ENCODE measurements around the gene ELL. TPM values are rescaled to one million over a fixed set of nuclear protein-coding genes. Genes with fewer than 3 reads are reported as not detected.

The ELL gene
- total and polyA plus RNA-seq, 2 experiments from 2014 or later, result 16.4 to 24.2 TPM

DNA sequence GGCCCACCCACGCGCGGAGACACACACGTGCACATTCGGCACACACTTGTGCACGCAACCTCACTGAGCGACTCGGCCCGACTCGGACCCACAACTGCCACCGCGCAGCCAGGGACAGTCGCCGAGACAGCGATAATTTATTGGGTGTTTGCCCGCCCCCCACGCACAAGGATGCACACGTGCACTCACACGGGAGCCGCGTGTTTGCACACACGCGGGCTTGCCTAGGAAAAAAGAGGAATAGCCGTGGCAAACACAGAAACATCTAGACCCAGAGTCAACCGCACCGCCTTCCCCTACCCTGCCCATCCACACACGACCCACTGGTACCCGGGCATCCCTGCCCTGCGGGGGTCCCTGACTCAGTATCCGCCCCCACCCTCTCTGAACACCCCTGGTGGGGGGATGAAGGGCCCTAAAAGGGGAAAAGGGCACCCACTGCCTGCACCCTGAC is 103.8 kb downstream of the ELL start:
- Histone ChIP-seq H3F3A (ENCODE audit: insufficient read depth) (peaks cover 27% of the 10 kb centered on the region), H3K4me1 (ENCODE audit: insufficient read depth) (peaks cover 52% of the 10 kb centered on the region), H3K27ac (peak overlapping the region; percentile 100), H3K79me2 (ENCODE audit: insufficient read depth) (peaks cover 37% of the 10 kb centered on the region), H3K4me3 (peak overlapping the region; percentile 52), H3K9me2 (ENCODE audit: insufficient read depth) (no peaks in the 10 kb centered on the region), H3K9me3 (ENCODE audit: low read depth) (no peaks in the 10 kb centered on the region), H2AFZ (peak overlapping the region; percentile 75), H3K27me3 (replicated peaks; ENCODE audit: insufficient read depth) (no peaks in the 10 kb centered on the region), H3K36me3 (ENCODE audit: low read depth) (no peaks in the 10 kb centered on the region), H3K9ac (peak overlapping the region; percentile 94), H4K20me1 (ENCODE audit: insufficient read depth) (no peaks in the 10 kb centered on the region), H3K4me2 (ENCODE audit: unreplicated experiment) (peak overlapping the region; percentile 80)
- peak; percentile 78 for DNase-seq
- WGBS, 2 experiments (ENCODE audit: low coverage in 1 of 2, low lambda C conversion rate in 2 of 2, missing lambda C conversion rate in 2 of 2), result 9 to 13% methylated on average over 24 to 30 of the region's 30 CpGs
- TF ChIP-seq EZH2phosphoT487 (IDR thresholded peaks at IDR 0.05; ENCODE audit: insufficient read depth, low read depth), result no peak
- TF ChIP-seq EZH2 (IDR thresholded peaks at IDR 0.05; ENCODE audit: insufficient read depth, poor library complexity, severe bottlenecking), result no peak
- in situ Hi-C loops (cut with MboI), result no loop called here

DNA sequence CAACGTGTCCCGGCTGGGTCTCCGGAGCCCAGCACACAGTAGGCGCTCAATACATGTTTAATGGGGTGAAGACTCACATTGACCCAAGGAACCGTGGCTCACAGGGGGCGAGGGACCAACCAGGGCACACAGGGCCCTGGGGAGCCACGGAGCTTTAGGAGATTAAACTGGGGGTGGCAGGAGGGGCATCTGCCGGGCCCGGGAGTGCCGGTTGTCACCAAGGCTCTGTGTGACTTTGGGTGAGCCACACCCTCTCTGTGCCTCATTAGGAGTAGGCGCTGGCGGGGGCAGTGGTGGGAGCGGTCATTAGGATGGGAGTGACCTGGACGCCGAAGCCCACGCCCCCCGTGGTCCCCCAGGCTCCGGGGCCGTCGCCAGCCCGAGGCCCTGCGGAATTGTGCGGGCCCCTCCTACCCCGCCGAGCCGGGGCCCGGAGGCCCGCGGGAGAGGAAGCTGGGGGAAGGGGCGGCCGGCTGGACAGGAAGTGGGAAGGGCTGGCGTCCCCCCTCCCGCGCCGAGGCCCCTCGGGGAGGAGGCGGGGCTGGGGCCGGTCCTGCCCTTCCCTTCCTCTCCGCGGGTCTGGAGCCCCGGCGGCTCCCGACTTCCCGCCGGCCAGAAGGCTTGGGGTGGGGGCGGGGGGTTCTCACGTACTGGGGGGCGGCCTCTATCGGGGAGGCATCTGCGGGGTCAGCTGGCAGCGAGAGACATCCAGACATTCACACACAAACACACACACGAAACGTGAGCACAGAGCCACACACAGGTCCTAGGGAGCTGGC is 104.4 kb downstream of the ELL start:
- WGBS, 2 experiments (ENCODE audit: low coverage in 1 of 2, low lambda C conversion rate in 2 of 2, missing lambda C conversion rate in 2 of 2), result 1 to 2% methylated on average over 31 to 33 of the region's 53 CpGs
- H3K9ac ChIP-seq, result peak overlapping the region; percentile 94

DNA sequence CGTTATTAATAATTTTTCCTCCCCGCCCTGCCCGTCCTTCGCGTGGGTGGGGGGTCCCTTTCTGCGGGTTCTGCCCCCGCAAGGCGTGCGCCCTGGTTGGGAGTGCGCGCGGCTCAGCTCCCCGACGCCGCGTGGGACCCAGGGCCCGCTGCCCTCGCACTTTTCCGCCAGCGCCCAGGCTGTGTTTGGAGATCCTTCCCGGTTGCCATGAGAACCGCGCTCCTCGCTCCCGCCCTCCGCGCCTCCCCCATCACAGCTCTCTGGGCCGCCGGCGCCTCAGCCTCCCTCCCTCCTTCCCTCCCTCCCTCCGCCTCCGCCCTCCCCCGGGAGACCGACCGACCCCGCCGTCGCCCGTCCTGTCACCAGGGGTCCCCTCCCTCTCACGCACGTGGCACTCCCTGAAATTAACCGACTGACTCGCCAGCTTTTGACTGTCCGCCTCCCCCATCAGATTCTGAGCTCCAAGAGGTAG is 105.1 kb downstream of the ELL start:
- H3K9me3 ChIP-seq (ENCODE audit: low read depth), result no peaks in the 10 kb centered on the region
- H3K9me2 ChIP-seq (ENCODE audit: insufficient read depth), result no peaks in the 10 kb centered on the region
- in situ Hi-C loops (cut with MboI), result no loop called here
- H3K4me2 ChIP-seq (ENCODE audit: unreplicated experiment), result peak overlapping the region; percentile 74
- H3K4me1 ChIP-seq (ENCODE audit: insufficient read depth), result peaks cover 52% of the 10 kb centered on the region
- peak; percentile 98 for DNase-seq
- peak overlapping the region; percentile 100 for H3K27ac ChIP-seq
- H3F3A ChIP-seq (ENCODE audit: insufficient read depth), result peaks cover 27% of the 10 kb centered on the region
- peak overlapping the region; percentile 94 for H3K9ac ChIP-seq
- H4K20me1 ChIP-seq (ENCODE audit: insufficient read depth), result no peaks in the 10 kb centered on the region
- TF ChIP-seq EZH2 (IDR thresholded peaks at IDR 0.05; ENCODE audit: insufficient read depth, poor library complexity, severe bottlenecking), result no peak
- no peak for TF ChIP-seq EZH2phosphoT487 (IDR thresholded peaks at IDR 0.05; ENCODE audit: insufficient read depth, low read depth)
- H3K79me2 ChIP-seq (ENCODE audit: insufficient read depth), result peaks cover 24% of the 10 kb centered on the region
- peak overlapping the region; percentile 67 for H2AFZ ChIP-seq
- H3K4me3 ChIP-seq, result peak overlapping the region; percentile 52
- WGBS, 2 experiments (ENCODE audit: low coverage in 1 of 2, low lambda C conversion rate in 2 of 2, missing lambda C conversion rate in 2 of 2), result 1% methylated on average over 26 to 44 of the region's 44 CpGs
- no peaks in the 10 kb centered on the region for H3K36me3 ChIP-seq (ENCODE audit: low read depth)
- H3K27me3 ChIP-seq (replicated peaks; ENCODE audit: insufficient read depth), result no peaks in the 10 kb centered on the region

More for the DNA sequence above, 104.4 kb downstream of the ELL start:
- H3K27ac ChIP-seq, result peak overlapping the region; percentile 100
- H3K79me2 ChIP-seq (ENCODE audit: insufficient read depth), result peaks cover 31% of the 10 kb centered on the region
- H3F3A ChIP-seq (ENCODE audit: insufficient read depth), result peaks cover 27% of the 10 kb centered on the region
- in situ Hi-C loops (cut with MboI), result no loop called here
- H3K4me2 ChIP-seq (ENCODE audit: unreplicated experiment), result peak overlapping the region; percentile 74
- H3K4me1 ChIP-seq (ENCODE audit: insufficient read depth), result peaks cover 52% of the 10 kb centered on the region
- peak overlapping the region; percentile 67 for H2AFZ ChIP-seq
- H3K36me3 ChIP-seq (ENCODE audit: low read depth), result no peaks in the 10 kb centered on the region
- no peaks in the 10 kb centered on the region for H3K27me3 ChIP-seq (replicated peaks; ENCODE audit: insufficient read depth)
- no peaks in the 10 kb centered on the region for H3K9me3 ChIP-seq (ENCODE audit: low read depth)
- no peak for TF ChIP-seq EZH2 (IDR thresholded peaks at IDR 0.05; ENCODE audit: insufficient read depth, poor library complexity, severe bottlenecking)
- no peak for TF ChIP-seq EZH2phosphoT487 (IDR thresholded peaks at IDR 0.05; ENCODE audit: insufficient read depth, low read depth)
- H3K4me3 ChIP-seq, result peak overlapping the region; percentile 52
- DNase-seq, result peak; percentile 82
- no peaks in the 10 kb centered on the region for H3K9me2 ChIP-seq (ENCODE audit: insufficient read depth)
- H4K20me1 ChIP-seq (ENCODE audit: insufficient read depth), result no peaks in the 10 kb centered on the region

DNA sequence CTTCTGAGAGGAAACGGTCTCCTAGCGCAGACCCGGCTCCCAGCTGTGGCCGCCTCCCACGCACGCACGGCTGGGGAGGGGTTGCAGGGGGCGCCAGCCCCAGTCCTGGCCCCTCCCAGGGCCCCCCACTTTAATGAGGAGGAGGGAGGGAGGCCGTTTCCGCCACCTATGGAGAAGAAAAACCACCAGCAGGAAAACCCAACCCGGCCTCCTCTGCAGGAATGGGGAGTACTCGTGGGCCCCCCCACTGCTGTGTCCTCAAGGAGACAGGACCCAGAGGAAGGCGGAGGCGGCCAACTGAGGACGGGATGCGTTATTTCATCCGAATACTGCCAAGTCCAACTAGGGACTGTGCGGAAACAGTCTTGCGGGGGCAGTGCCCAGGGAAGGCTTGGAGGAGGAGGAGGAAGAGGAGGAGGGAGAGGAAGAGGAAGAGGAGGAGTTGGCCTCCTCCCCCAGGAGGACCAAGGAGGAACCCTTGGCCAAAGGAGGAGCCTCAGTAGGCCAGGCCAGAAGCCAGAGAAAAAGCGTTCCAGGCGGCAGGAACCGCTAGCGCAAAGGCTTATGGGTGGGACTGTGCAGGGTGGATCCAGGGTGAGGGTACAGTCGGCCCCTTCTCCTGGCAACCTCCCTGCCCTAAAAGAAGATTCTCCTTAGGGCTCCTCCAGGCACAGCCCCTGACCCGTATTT is 106.5 kb downstream of the ELL start:
- H3F3A ChIP-seq (ENCODE audit: insufficient read depth), result peaks cover 27% of the 10 kb centered on the region
- in situ Hi-C loops (cut with MboI), result no loop called here

More for the DNA sequence above, 106.5 kb downstream of the ELL start:
- peak overlapping the region; percentile 76 for H3K4me2 ChIP-seq (ENCODE audit: unreplicated experiment)
- H3K79me2 ChIP-seq (ENCODE audit: insufficient read depth), result peaks cover 10% of the 10 kb centered on the region
- peak; percentile 88 for DNase-seq
- no peaks in the 10 kb centered on the region for H3K27me3 ChIP-seq (replicated peaks; ENCODE audit: insufficient read depth)
- H3K4me3 ChIP-seq, result peak overlapping the region; percentile 67
- no peaks in the 10 kb centered on the region for H3K36me3 ChIP-seq (ENCODE audit: low read depth)
- 2 to 4% methylated on average over 20 to 25 of the region's 25 CpGs for WGBS, 2 experiments (ENCODE audit: low coverage in 1 of 2, low lambda C conversion rate in 2 of 2, missing lambda C conversion rate in 2 of 2)
- H3K9me3 ChIP-seq (ENCODE audit: low read depth), result no peaks in the 10 kb centered on the region
- H3K9ac ChIP-seq, result peak overlapping the region; percentile 94
- no peak for TF ChIP-seq EZH2phosphoT487 (IDR thresholded peaks at IDR 0.05; ENCODE audit: insufficient read depth, low read depth)
- no peak for TF ChIP-seq EZH2 (IDR thresholded peaks at IDR 0.05; ENCODE audit: insufficient read depth, poor library complexity, severe bottlenecking)
- peak overlapping the region; percentile 100 for H3K27ac ChIP-seq
- peaks cover 42% of the 10 kb centered on the region for H3K4me1 ChIP-seq (ENCODE audit: insufficient read depth)
- no peaks in the 10 kb centered on the region for H3K9me2 ChIP-seq (ENCODE audit: insufficient read depth)
- H4K20me1 ChIP-seq (ENCODE audit: insufficient read depth), result no peaks in the 10 kb centered on the region
- peak overlapping the region; percentile 67 for H2AFZ ChIP-seq

All from GM23248 (cell line).